Ovary (tissue), 3 donors: ENCODE results near the gene FBXW5.

ENCODE experiments used
- CTCF ChIP-seq, 3 donors: fragments of 450-650 bp in 2 of 3; fragments of 200-600 bp in 1 of 3; IDR thresholded peaks; one replicate each; pipeline versions ENCODE4 v1.5.1 to v1.8.0; 2016 to 2022; ENCODE audit warnings: antibody characterized with exemption in 3 of 3, mild to moderate bottlenecking in 1 of 3
- POLR2A ChIP-seq: fragments of 450-650 bp; IDR thresholded peaks from one replicate; pipeline ENCODE4 v1.6.1; 2017; ENCODE audit warnings: antibody characterized with exemption, mild to moderate bottlenecking, moderate library complexity
- donor health status: DM: no; HTN: no; CAD: no.

DNA sequence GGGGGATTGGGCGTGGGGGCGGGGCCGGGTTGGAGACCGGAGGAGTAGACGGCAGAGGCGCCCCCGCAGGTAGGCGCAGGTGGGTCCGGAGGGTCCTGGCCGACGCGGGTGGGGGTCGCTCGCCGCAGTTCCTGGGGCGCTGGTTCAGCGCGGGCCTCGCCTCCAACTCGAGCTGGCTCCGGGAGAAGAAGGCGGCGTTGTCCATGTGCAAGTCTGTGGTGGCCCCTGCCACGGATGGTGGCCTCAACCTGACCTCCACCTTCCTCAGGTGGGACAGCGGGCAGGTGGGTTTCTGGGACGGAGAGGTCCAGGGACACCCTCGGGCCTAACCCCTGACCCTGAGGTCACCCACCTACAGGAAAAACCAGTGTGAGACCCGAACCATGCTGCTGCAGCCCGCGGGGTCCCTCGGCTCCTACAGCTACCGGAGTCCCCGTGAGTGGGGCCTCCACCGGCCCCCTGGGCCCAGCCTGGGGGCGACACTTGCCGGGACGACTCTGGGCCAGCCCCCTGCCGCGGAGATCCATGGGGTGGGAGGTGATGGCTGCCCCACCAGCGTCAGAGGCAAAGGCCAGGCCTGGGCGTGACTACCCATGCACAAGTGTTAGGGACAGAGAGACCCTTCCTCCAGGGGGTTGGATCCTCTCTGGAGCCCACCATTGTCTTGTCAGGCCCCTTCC, 34.5 kb upstream of the FBXW5 start:
- TF ChIP-seq CTCF (IDR thresholded peaks at IDR 0.05) (no peak), POLR2A (no peak)
